Fibroblast of villous mesenchyme (primary cell): Measurements from ENCODE around the gene MS4A6E. TPM values are rescaled to one million over a fixed set of nuclear protein-coding genes. Genes with fewer than 3 reads are reported as not detected.

Experiments used
- DNase-seq: peaks from one replicate; pipeline ENCODE4 v3.0.0-alpha.2; 2010; ENCODE audit warnings: low read depth
- H3K4me3 ChIP-seq: 2 replicates; pipeline ENCODE4 v1.5.1; 2011; ENCODE audit warnings: low read depth, mild to moderate bottlenecking, low read length
- CTCF ChIP-seq: IDR thresholded peaks from 2 replicates; pipeline ENCODE4 v1.5.1; 2012; ENCODE audit warnings: low read depth, mild to moderate bottlenecking, low read length; ENCODE audit not compliant: insufficient read depth
- total RNA-seq: library from RNA; depleted of rRNA; stranded (reverse); fragments of >200 nt; gene quantifications from 2 replicates; pipeline ENCODE4 v1.2.3, GENCODE V29; 2012

MS4A6E gene
- total RNA-seq, 1 donor = not detected

GRCh38 chr11:60389279-60389910 lies 62.3 kb downstream of the MS4A6E start:
- no peak for DNase-seq
- no peak overlapping the region for H3K4me3 ChIP-seq
- TF ChIP-seq CTCF = no peak

DNA sequence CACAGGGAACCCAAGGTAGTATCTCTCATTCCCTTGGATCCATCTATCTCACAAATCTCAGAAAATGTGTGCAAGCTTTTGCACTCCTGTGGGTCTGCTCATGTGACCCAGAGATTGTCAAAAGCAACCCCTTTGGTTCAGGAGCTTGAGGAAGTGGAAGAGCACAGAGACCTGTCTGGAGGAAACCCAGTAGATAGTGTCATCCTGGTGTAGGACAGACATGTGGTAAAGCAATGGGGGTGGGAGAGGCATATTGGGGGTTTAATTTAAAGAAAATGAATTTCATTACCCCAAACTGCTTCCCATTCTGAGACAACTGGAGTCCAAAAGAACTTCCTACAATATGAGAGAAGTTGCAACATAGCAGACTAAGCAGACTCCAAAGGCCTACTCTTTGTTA lies 63.4 kb downstream of the MS4A6E start:
- no peak overlapping the region for H3K4me3 ChIP-seq
- no peak for DNase-seq
- no peak for TF ChIP-seq CTCF

Other genes starting within 250 kb of the MS4A6E start
- gene MS4A2, start 238.6 kb upstream of the MS4A6E start, total RNA-seq = not detected in 2 replicates
- not detected in 2 replicates for gene MS4A6A, start 144.2 kb upstream of the MS4A6E start, total RNA-seq
- not detected in 2 replicates for gene MS4A4E, start 84.1 kb upstream of the MS4A6E start, total RNA-seq
- gene MS4A4A, start 46.6 kb upstream of the MS4A6E start, total RNA-seq = not detected in 2 replicates
- not detected in 2 replicates for gene MS4A7, start 51.3 kb downstream of the MS4A6E start, total RNA-seq
- not detected in 2 replicates for gene MS4A14, start 69.2 kb downstream of the MS4A6E start, total RNA-seq
- gene MS4A5, start 102.3 kb downstream of the MS4A6E start, total RNA-seq = not detected in 2 replicates
- not detected in 2 replicates for gene MS4A1, start 128.6 kb downstream of the MS4A6E start, total RNA-seq
- gene MS4A12, start 165.5 kb downstream of the MS4A6E start, total RNA-seq = not detected in 2 replicates
- not detected in 2 replicates for gene MS4A13, start 188.1 kb downstream of the MS4A6E start, total RNA-seq